Mammary epithelial cell (primary cell): ENCODE data around the gene CCDC110.

Source experiments
- CTCF ChIP-seq, 2 donors: IDR thresholded peaks in 1 of 2; conservative IDR thresholded peaks in 1 of 2; 2 replicates each; pipeline ENCODE4 v1.5.1; 2011 to 2012; ENCODE audit warnings: inconsistent platforms in 2 of 2, low read length in 2 of 2, mild to moderate bottlenecking in 2 of 2, control low read depth in 1 of 2, low read depth in 1 of 2; ENCODE audit not compliant: insufficient read depth in 1 of 2; ENCODE audit errors: extremely low read depth in 1 of 2
- EZH2 ChIP-seq: IDR thresholded peaks from 2 replicates; pipeline ENCODE4 v1.6.1; 2012; ENCODE audit warnings: low read length, inconsistent platforms, borderline replicate concordance

- no peak for TF ChIP-seq EZH2
- TF ChIP-seq CTCF (conservative IDR thresholded peaks at IDR 0.05 in 1 of 2, IDR thresholded peaks at IDR 0.05 in 1 of 2; ENCODE audit: extremely low read depth in 1 of 2, insufficient read depth in 1 of 2, low read depth in 1 of 2, low read length in 2 of 2) = no peak
Observed at GRCh38 chr4:185502386-185502785, 30.9 kb upstream of the CCDC110 start.
